Breast epithelium (tissue), 4 donors: ENCODE data around the gene ANK2. TPM values are rescaled to one million over a fixed set of nuclear protein-coding genes. Genes with fewer than 3 reads are reported as not detected.
A peak's percentile ranks its signal among the peaks of the same experiment; 100 is the strongest.

Experiments
- DNase-seq, 2 donors: peaks; one replicate each; pipeline ENCODE4 v3.0.0-alpha.2; 2019; ENCODE audit warnings: low spot score in 2 of 2
- H3K27ac ChIP-seq, 2 donors: fragments of 200-600 bp; sonication (generic) in 1 of 2; one replicate each; pipeline ENCODE4 v1.5.1; 2016 to 2019; ENCODE audit warnings: mild to moderate bottlenecking in 1 of 2
- H3K27me3 ChIP-seq, 2 donors: fragments of 200-600 bp; sonication (generic) in 1 of 2; one replicate each; pipeline versions ENCODE4 v1.5.1 to v1.6.0; 2017 to 2019; ENCODE audit warnings: control low read depth in 1 of 2, mild to moderate bottlenecking in 1 of 2
- H3K36me3 ChIP-seq: fragments of 200-600 bp; one replicate; pipeline ENCODE4 v1.5.1; 2019
- H3K4me1 ChIP-seq, 2 donors: fragments of 200-600 bp; sonication (generic); one replicate each; pipeline ENCODE4 v1.5.1; 2016 to 2019; ENCODE audit warnings: control low read depth in 1 of 2
- H3K4me3 ChIP-seq, 3 donors: fragments of 200-600 bp; sonication (generic); 1 replicate in 2 of 3; 2 replicates in 1 of 3; pipeline ENCODE4 v1.5.1; 2016 to 2019; ENCODE audit warnings: mild to moderate bottlenecking in 3 of 3, moderate library complexity in 2 of 3
- H3K9me3 ChIP-seq, 2 donors: fragments of 200-600 bp; sonication (generic) in 1 of 2; one replicate each; pipeline ENCODE4 v1.5.1; 2016 to 2019; ENCODE audit warnings: control low read depth in 1 of 2
- CTCF ChIP-seq, 3 donors: fragments of 450-650 bp; IDR thresholded peaks; one replicate each; pipeline ENCODE4 v1.5.1; 2016 to 2017; ENCODE audit warnings: antibody characterized with exemption in 3 of 3, mild to moderate bottlenecking in 3 of 3, moderate library complexity in 3 of 3
- POLR2A ChIP-seq: fragments of 450-650 bp; IDR thresholded peaks from one replicate; pipeline ENCODE4 v1.6.1; 2016; ENCODE audit warnings: antibody characterized with exemption, mild to moderate bottlenecking, moderate library complexity
- POLR2AphosphoS5 ChIP-seq, 3 donors: sonication (generic); formaldehyde crosslinking; IDR thresholded peaks; one replicate each; pipeline ENCODE4 v1.6.1; 2017; ENCODE audit warnings: antibody characterized with exemption in 3 of 3
- intact Hi-C: fragments of 100-400 bp; cut with DNase I; formaldehyde crosslinking; loops from one replicate; pipeline ENCODE4 v1.15.1; 2023; ENCODE audit warnings: low total_unique reads
- total RNA-seq, 3 donors: library from RNA; depleted of rRNA; stranded (reverse); fragments of >200 nt; gene quantifications; one replicate each; pipeline ENCODE4 v1.1.0, GENCODE V29; 2016

ANK2 gene
- total RNA-seq, 3 donors from 2014 or later = 22.0 to 145 (median 36.7) TPM

DNA sequence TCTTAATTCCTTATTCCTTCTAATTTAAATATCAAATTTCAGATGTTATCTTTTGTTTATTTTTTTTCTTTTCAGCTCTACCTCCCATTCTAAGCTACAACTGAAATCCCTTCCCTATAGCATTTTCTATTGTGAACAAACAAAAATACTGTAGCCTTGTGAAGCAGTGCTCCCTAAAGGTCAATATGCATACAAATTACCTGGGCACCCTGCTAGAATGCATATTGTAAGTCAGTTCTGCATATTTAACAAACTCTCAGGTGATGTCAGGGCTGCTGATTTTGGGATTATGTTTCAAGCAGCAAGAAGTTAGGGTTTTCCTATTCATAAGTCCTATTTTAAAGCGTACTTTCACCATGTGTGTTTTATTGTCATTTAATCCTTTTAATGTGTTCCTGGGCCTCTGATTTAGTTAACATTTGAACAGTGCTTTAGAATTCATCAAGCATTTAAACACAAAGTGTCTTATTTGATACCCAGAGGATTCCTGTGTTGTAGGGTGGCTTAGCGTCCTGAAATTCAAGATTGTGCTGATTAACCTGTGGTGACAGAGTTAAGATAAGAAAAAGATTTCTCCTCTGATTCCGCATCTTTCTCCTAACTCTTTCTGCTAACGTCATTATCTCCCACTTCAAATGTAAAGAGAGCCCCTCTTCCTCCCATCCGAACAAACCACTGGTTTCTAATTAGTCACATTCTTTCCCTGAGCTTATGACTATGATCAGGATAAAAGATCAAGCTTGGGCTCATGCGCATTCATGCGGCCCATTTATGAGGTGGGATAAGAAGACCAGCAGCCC lies 221.3 kb downstream of the ANK2 start:
- no peaks in the 10 kb centered on the region for H3K36me3 ChIP-seq
- no peaks in the 10 kb centered on the region for H3K27me3 ChIP-seq
- no peak for DNase-seq
- TF ChIP-seq POLR2A (no peak), CTCF (IDR thresholded peaks at IDR 0.05) (no peak), POLR2AphosphoS5 (IDR thresholded peaks at IDR 0.05) (no peak)
- intact Hi-C loops = no loop called here
- H3K9me3 ChIP-seq = peaks cover 0 to 4% of the 10 kb centered on the region in 2 donors
- H3K27ac ChIP-seq = no peak overlapping the region
- no peak overlapping the region for H3K4me3 ChIP-seq
- no peaks in the 10 kb centered on the region for H3K4me1 ChIP-seq

DNA sequence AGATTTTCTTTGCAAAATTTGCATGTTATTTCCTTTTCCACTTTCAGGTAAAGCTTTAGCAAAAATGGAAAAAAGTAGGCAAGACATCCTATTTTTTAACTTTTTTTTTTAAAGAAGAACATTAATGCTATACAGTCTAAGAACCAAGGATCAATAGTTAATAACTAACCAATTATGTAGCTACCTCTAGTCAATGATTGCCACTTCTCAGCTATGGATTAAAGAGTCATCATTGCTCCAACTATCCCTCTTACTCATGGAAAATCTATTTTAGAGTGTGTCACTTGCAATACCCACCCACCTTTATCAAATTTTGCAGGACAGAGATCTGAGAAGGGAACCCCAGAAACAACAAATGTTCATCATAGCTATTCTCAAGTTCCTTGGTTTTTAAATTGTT lies 223.1 kb downstream of the ANK2 start:
- Histone ChIP-seq H3K4me1 (no peaks in the 10 kb centered on the region), H3K4me3 (no peak overlapping the region), H3K9me3 (no peaks in the 10 kb centered on the region), H3K36me3 (no peaks in the 10 kb centered on the region), H3K27ac (no peak overlapping the region), H3K27me3 (no peaks in the 10 kb centered on the region)
- TF ChIP-seq POLR2AphosphoS5 (IDR thresholded peaks at IDR 0.05) (no peak), POLR2A (no peak), CTCF (IDR thresholded peaks at IDR 0.05) (no peak)
- DNase-seq = no peak
- intact Hi-C loops = no loop called here

- no peak for DNase-seq
- Histone ChIP-seq H3K9me3 (no peaks in the 10 kb centered on the region), H3K36me3 (no peaks in the 10 kb centered on the region), H3K27me3 (no peaks in the 10 kb centered on the region), H3K27ac (no peak overlapping the region), H3K4me3 (no peak overlapping the region), H3K4me1 (no peaks in the 10 kb centered on the region)
- TF ChIP-seq POLR2A = no peak
- TF ChIP-seq POLR2AphosphoS5 (IDR thresholded peaks at IDR 0.05) = no peak
- TF ChIP-seq CTCF (IDR thresholded peaks at IDR 0.05) = no peak
- intact Hi-C loops = no loop called here
These were observed 224.3 kb downstream of the ANK2 start for GRCh38 chr4:113273721-113274220.

DNA sequence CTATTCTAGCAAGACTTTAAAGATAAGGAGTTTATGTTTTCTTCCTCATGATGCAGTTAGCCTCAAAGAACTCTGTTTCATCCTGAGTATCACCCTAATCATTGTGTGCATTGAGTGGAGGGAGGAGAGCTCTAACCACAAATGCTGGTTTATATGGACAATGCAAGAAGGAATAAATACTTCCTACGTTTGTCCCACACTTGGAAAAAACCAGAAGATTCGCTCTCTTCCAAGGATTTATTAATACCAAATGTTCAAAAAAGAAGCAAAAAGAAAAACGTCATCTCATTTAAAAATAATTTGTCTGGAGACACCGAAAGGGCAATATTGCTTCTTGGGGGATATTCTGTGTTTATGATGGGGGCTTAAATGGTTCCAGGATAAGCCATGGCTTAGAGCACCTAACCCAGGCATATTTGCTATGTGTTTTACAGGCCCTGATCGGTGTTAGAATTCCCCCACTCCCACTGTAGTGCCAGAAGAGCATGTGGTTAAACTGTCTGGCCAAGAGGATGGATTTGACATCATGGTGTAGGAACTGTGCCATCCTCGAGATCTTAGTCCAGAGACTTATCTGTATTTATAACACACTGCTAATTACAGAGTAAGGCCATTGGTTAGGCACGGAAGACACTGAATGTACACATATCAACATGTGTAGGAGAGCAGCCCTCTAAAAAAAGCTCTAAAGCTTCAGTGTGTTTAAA lies 227.2 kb downstream of the ANK2 start:
- no peak overlapping the region for H3K4me3 ChIP-seq
- no peaks in the 10 kb centered on the region for H3K9me3 ChIP-seq
- intact Hi-C loops = no loop called here
- peak overlapping the region; percentile 56 to 80 for H3K27ac ChIP-seq
- no peaks in the 10 kb centered on the region for H3K36me3 ChIP-seq
- H3K27me3 ChIP-seq = no peaks in the 10 kb centered on the region
- TF ChIP-seq CTCF (IDR thresholded peaks at IDR 0.05) = no peak
- TF ChIP-seq POLR2AphosphoS5 (IDR thresholded peaks at IDR 0.05) = no peak
- no peak for TF ChIP-seq POLR2A
- DNase-seq = no peak
- H3K4me1 ChIP-seq = no peaks in the 10 kb centered on the region
